DOHH2 (cell line): ENCODE results near the gene TMEM53.

Source experiments
- H3F3A ChIP-seq: fragments of 200-600 bp; sonication (generic), shearing (Covaris generic); 2 replicates; pipeline ENCODE4 v1.6.0; 2016; ENCODE audit warnings: antibody characterized with exemption, mild to moderate bottlenecking; ENCODE audit not compliant: control insufficient read depth, insufficient read depth
- H3K27ac ChIP-seq: fragments of 200-600 bp; sonication (generic); 2 replicates; pipeline ENCODE4 v1.5.1; 2014; ENCODE audit warnings: low read depth, mild to moderate bottlenecking, low read length, moderate library complexity
- H3K27me3 ChIP-seq: fragments of 200-600 bp; sonication (generic); 2 replicates; pipeline ENCODE4 v1.6.1; 2014; ENCODE audit warnings: mild to moderate bottlenecking, low read length, mixed read lengths; ENCODE audit not compliant: control insufficient read depth
- H3K36me3 ChIP-seq: fragments of 200-600 bp; sonication (generic); 2 replicates; pipeline ENCODE4 v1.6.1; 2014; ENCODE audit warnings: mild to moderate bottlenecking, low read length, moderate library complexity, mixed read lengths; ENCODE audit not compliant: control insufficient read depth
- H3K4me1 ChIP-seq: fragments of 200-600 bp; sonication (generic); 2 replicates; pipeline ENCODE4 v1.6.1; 2014; ENCODE audit warnings: mild to moderate bottlenecking, low read length, mixed read lengths; ENCODE audit not compliant: control insufficient read depth
- H3K4me2 ChIP-seq: fragments of 200-600 bp; sonication (generic); 2 replicates; pipeline ENCODE4 v1.6.0; 2014; ENCODE audit warnings: mild to moderate bottlenecking, low read length, moderate library complexity
- H3K4me3 ChIP-seq: fragments of 200-600 bp; sonication (generic); 2 replicates; pipeline ENCODE4 v1.5.1; 2014; ENCODE audit warnings: mild to moderate bottlenecking, low read length, mixed read lengths
- H3K79me2 ChIP-seq: fragments of 200-600 bp; sonication (generic); 2 replicates; pipeline ENCODE4 v1.6.1; 2014; ENCODE audit warnings: mild to moderate bottlenecking, low read length, mixed read lengths; ENCODE audit not compliant: control insufficient read depth
- H3K9me2 ChIP-seq: fragments of 200-600 bp; sonication (generic); replicated peaks from 2 replicates; pipeline ENCODE4 v1.6.1; 2014; ENCODE audit warnings: mild to moderate bottlenecking, low read length, mixed read lengths; ENCODE audit not compliant: control insufficient read depth
- H3K9me3 ChIP-seq: fragments of 200-600 bp; sonication (generic); 2 replicates; pipeline ENCODE4 v1.6.1; 2014; ENCODE audit warnings: antibody characterized with exemption, low read length, mixed read lengths; ENCODE audit not compliant: control insufficient read depth, insufficient read depth
- H4K20me1 ChIP-seq: fragments of 200-600 bp; sonication (generic); 2 replicates; pipeline ENCODE4 v1.6.0; 2014; ENCODE audit warnings: low read depth, mild to moderate bottlenecking, antibody characterized with exemption, low read length, moderate library complexity; ENCODE audit not compliant: control insufficient read depth, insufficient read depth
- EZH2phosphoT487 ChIP-seq: fragments of 200-600 bp; sonication (generic); IDR thresholded peaks from 2 replicates; pipeline ENCODE4 v1.6.1; 2017; ENCODE audit warnings: borderline replicate concordance, mild to moderate bottlenecking, antibody characterized with exemption, low read length, moderate library complexity, mixed read lengths
- TF ChIP-seq, protein P1 (sequence below): fragments of 200-600 bp; sonication (generic); IDR thresholded peaks from one replicate; pipeline ENCODE4 v1.5.1; 2014; ENCODE audit warnings: antibody characterized with exemption, mild to moderate bottlenecking, low read depth, low read length; ENCODE audit not compliant: poor library complexity, severe bottlenecking

TMEM53 gene

DNA sequence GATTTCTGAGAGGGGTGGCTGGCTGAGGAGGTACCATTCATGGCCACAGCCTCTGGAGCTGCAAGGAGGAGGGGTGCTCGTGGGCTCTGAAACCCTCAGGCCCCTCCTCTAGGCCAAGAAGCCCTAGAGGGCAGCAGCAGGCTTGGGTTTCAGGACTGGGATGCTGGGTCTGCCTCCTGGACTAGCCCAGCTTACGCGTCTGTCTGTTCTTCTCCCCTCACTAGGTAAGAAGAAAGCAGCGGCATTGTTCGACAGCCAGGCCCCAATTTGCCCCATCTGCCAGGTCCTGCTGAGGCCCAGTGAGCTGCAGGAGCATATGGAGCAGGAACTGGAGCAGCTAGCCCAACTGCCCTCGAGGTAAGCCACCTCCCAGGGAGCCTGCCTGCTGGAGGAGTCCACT, 60.3 kb downstream of the TMEM53 start:
- Histone ChIP-seq H3K9me3 (no peaks in the 10 kb centered on the region), H3K79me2 (no peaks in the 10 kb centered on the region), H3K4me2 (no peak overlapping the region), H3K9me2 (no peaks in the 10 kb centered on the region), H3K27ac (no peak overlapping the region), H3K27me3 (peaks cover 6% of the 10 kb centered on the region; the same call in 1 of the 2 replicates), H3K36me3 (no peaks in the 10 kb centered on the region), H3K4me1 (no peaks in the 10 kb centered on the region), H4K20me1 (no peaks in the 10 kb centered on the region), H3F3A (no peaks in the 10 kb centered on the region), H3K4me3 (no peak overlapping the region)
- no peak for TF ChIP-seq EZH2phosphoT487
- TF ChIP-seq, protein P1, sequence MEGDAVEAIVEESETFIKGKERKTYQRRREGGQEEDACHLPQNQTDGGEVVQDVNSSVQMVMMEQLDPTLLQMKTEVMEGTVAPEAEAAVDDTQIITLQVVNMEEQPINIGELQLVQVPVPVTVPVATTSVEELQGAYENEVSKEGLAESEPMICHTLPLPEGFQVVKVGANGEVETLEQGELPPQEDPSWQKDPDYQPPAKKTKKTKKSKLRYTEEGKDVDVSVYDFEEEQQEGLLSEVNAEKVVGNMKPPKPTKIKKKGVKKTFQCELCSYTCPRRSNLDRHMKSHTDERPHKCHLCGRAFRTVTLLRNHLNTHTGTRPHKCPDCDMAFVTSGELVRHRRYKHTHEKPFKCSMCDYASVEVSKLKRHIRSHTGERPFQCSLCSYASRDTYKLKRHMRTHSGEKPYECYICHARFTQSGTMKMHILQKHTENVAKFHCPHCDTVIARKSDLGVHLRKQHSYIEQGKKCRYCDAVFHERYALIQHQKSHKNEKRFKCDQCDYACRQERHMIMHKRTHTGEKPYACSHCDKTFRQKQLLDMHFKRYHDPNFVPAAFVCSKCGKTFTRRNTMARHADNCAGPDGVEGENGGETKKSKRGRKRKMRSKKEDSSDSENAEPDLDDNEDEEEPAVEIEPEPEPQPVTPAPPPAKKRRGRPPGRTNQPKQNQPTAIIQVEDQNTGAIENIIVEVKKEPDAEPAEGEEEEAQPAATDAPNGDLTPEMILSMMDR = no peak

DNA sequence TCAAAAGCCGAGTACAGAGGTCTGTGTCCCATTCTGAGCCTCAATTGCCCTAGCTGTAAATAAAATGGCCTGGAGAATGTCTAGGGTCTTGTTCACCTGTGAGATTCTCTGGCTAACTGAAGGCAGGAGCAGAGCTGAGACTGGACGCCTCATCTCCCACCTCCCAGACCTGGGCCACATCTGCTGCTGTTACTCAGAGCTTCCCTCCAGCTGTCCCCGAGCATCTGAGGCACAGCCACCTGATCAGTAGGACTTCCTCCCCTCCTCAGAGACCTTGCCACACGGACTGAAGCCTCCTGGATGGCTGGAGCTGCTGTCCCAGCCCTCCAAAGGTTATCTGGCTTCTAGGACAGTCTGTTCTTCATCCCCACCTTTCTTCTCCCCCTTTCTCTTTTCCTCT, 62.4 kb downstream of the TMEM53 start:
- Histone ChIP-seq H3F3A (no peaks in the 10 kb centered on the region), H4K20me1 (no peaks in the 10 kb centered on the region), H3K27ac (no peak overlapping the region), H3K9me2 (no peaks in the 10 kb centered on the region), H3K4me2 (no peak overlapping the region), H3K36me3 (no peaks in the 10 kb centered on the region), H3K27me3 (no peaks in the 10 kb centered on the region), H3K79me2 (no peaks in the 10 kb centered on the region), H3K4me1 (no peaks in the 10 kb centered on the region), H3K9me3 (no peaks in the 10 kb centered on the region), H3K4me3 (no peak overlapping the region)
- TF ChIP-seq, protein P1 = no peak
- TF ChIP-seq EZH2phosphoT487 = no peak

DNA sequence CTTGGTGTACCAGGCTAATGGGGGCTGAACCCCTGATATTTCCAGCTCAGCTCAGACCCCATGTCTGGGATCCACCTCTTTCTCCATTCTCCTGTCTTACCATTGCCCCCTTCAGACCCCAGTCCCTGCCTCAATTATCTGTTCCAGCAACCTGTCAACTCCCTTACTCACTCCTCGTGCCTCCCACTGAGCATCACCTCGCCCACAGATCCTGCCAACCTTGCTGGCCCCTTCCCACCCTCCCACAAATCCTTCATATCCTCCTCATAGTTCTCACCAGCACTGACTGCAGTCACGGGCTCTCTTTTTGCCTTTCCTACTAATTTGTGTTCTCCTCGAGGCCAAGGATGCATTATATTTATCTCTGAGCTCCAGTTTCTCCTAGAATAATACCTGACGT, 62.9 kb downstream of the TMEM53 start:
- no peaks in the 10 kb centered on the region for H3K27me3 ChIP-seq
- TF ChIP-seq, protein P1 = no peak
- TF ChIP-seq EZH2phosphoT487 = no peak
- H4K20me1 ChIP-seq = no peaks in the 10 kb centered on the region
- no peak overlapping the region for H3K4me3 ChIP-seq
- no peaks in the 10 kb centered on the region for H3K36me3 ChIP-seq
- H3K4me1 ChIP-seq = no peaks in the 10 kb centered on the region
- H3K9me2 ChIP-seq = no peaks in the 10 kb centered on the region
- H3K79me2 ChIP-seq = no peaks in the 10 kb centered on the region
- no peak overlapping the region for H3K27ac ChIP-seq
- H3F3A ChIP-seq = no peaks in the 10 kb centered on the region
- no peaks in the 10 kb centered on the region for H3K9me3 ChIP-seq
- no peak overlapping the region for H3K4me2 ChIP-seq
